ENCODE results near the gene LOXHD1.

- TF ChIP-seq CTCF (conservative IDR thresholded peaks at IDR 0.05; ENCODE audit: low read depth, low read length) (no peak), EZH2 (IDR thresholded peaks at IDR 0.05; ENCODE audit: borderline replicate concordance, low read depth, low read length, poor library complexity, severe bottlenecking) (no peak)
Measured at GRCh38 chr18:46434629-46435028, 222.4 kb downstream of the LOXHD1 start.
